GM18498 (cell line): ENCODE measurements around the gene HLA-A.
A peak's percentile ranks its signal among the peaks of the same experiment; 100 is the strongest.
"Not testable (repeated sequence)": the region's sequence is repeated elsewhere in the genome, so short reads cannot be mapped to it uniquely, and the experiment has no call there.

Source experiments
- ATAC-seq: cut with Tn5 transposase; IDR thresholded peaks from one replicate; pipeline ENCODE4 v1.9.1; 2021; ENCODE audit warnings: mild to moderate bottlenecking, moderate library complexity; ENCODE audit not compliant: unreplicated experiment

The HLA-A gene

GRCh38 chr6:29959467-29959866, 17.1 kb downstream of the HLA-A start:
- no peak for ATAC-seq

- ATAC-seq: no peak
These were observed 19.6 kb downstream of the HLA-A start for GRCh38 chr6:29961966-29962365.

GRCh38 chr6:29963697-29964096, 21.4 kb downstream of the HLA-A start:
- ATAC-seq: not testable (repeated sequence)

- ATAC-seq: peak; percentile 2
These were observed 22.2 kb downstream of the HLA-A start for GRCh38 chr6:29964518-29964886.

GRCh38 chr6:29964887-29965562, 22.7 kb downstream of the HLA-A start:
- ATAC-seq: peak; percentile 96

- ATAC-seq: peak; percentile 3
These were observed 23.2 kb downstream of the HLA-A start for GRCh38 chr6:29965563-29965872.

GRCh38 chr6:29965873-29966601, 23.7 kb downstream of the HLA-A start:
- ATAC-seq: peak; percentile 37

GRCh38 chr6:29967379-29968010, 25.2 kb downstream of the HLA-A start:
- ATAC-seq: no peak

- no peak for ATAC-seq
These were observed 25.8 kb downstream of the HLA-A start for GRCh38 chr6:29968130-29968529.

- ATAC-seq: no peak
These were observed 26.6 kb downstream of the HLA-A start for GRCh38 chr6:29968905-29969304.

- no peak for ATAC-seq
These were observed 28.4 kb downstream of the HLA-A start for GRCh38 chr6:29970711-29971110.

- ATAC-seq: no peak
These were observed 32.7 kb downstream of the HLA-A start for GRCh38 chr6:29974901-29975560.

- no peak for ATAC-seq
These were observed 33.2 kb downstream of the HLA-A start for GRCh38 chr6:29975561-29975907.

GRCh38 chr6:29976253-29976587, 33.9 kb downstream of the HLA-A start:
- ATAC-seq: no peak

- ATAC-seq: peak; percentile 81
These were observed 34.5 kb downstream of the HLA-A start for GRCh38 chr6:29976588-29977424.

- ATAC-seq: no peak
These were observed 35.0 kb downstream of the HLA-A start for GRCh38 chr6:29977425-29977727.

GRCh38 chr6:29980013-29980412, 37.7 kb downstream of the HLA-A start:
- not testable (repeated sequence) for ATAC-seq

GRCh38 chr6:29980511-29980910, 38.2 kb downstream of the HLA-A start:
- no peak for ATAC-seq

- ATAC-seq: no peak
These were observed 39.0 kb downstream of the HLA-A start for GRCh38 chr6:29981211-29981812.

- no peak for ATAC-seq
These were observed 39.8 kb downstream of the HLA-A start for GRCh38 chr6:29982097-29982496.

GRCh38 chr6:29984232-29984631, 41.9 kb downstream of the HLA-A start:
- ATAC-seq: no peak
